Calu3 (cell line): ENCODE data around the gene GRAMD1C. TPM values are rescaled to one million over a fixed set of nuclear protein-coding genes. Genes with fewer than 3 reads are reported as not detected.

Experiments
- BruUV-seq: library from RNA; stranded (reverse); fragments of 400-500 nt; replicated peaks from 2 replicates; lab custom pipeline; 2021; lab: Mats Ljungman, UMichigan
- CTCF ChIA-PET: fragments of 300-600 bp; sonication (Branson Sonifier 250); formaldehyde crosslinking; loops from one replicate; lab custom pipeline; 2022; ENCODE audit warnings: antibody characterized with exemption; lab: Charles Lee
- DNase-seq: peaks from one replicate; pipeline ENCODE4 v3.0.0; 2022
- H3K27ac Mint-ChIP-seq: one replicate; pipeline ENCODE4 v1.8.0; 2022; ENCODE audit warnings: mixed read lengths; ENCODE audit not compliant: unreplicated experiment
- H3K27me3 Mint-ChIP-seq: one replicate; pipeline ENCODE4 v1.8.0; 2022; ENCODE audit warnings: mixed read lengths; ENCODE audit not compliant: unreplicated experiment
- H3K36me3 Mint-ChIP-seq: one replicate; pipeline ENCODE4 v1.8.0; 2022; ENCODE audit warnings: mild to moderate bottlenecking, moderate library complexity, mixed read lengths; ENCODE audit not compliant: insufficient read depth, unreplicated experiment
- H3K4me1 Mint-ChIP-seq: one replicate; pipeline ENCODE4 v1.8.0; 2022; ENCODE audit warnings: mild to moderate bottlenecking, low read depth, mixed read lengths; ENCODE audit not compliant: unreplicated experiment
- H3K4me3 Mint-ChIP-seq: one replicate; pipeline ENCODE4 v1.8.0; 2022; ENCODE audit warnings: mild to moderate bottlenecking, low read depth, moderate library complexity, mixed read lengths; ENCODE audit not compliant: unreplicated experiment
- H3K9me3 Mint-ChIP-seq: one replicate; pipeline ENCODE4 v1.8.0; 2022; ENCODE audit warnings: low read depth, mixed read lengths; ENCODE audit not compliant: unreplicated experiment
- CTCF ChIP-seq: fragments of 200-600 bp; IDR thresholded peaks from one replicate; pipeline ENCODE4 v1.8.0; 2022; ENCODE audit warnings: antibody characterized with exemption; ENCODE audit not compliant: unreplicated experiment
- intact Hi-C: fragments of 100-400 bp; cut with micrococcal nuclease; formaldehyde crosslinking; loops from one replicate; pipeline ENCODE4 v1.10.0; 2022; ENCODE audit not compliant: unreplicated experiment
- total RNA-seq: library from RNA; stranded (reverse); gene quantifications from 2 replicates; pipeline ENCODE4 v1.2.3, GENCODE V29; 2022

The GRAMD1C gene
- total RNA-seq, 1 experiment from 2014 or later = 6.3 TPM

- Mint-ChIP-seq H3K27me3 (no peaks in the 10 kb centered on the region), H3K9me3 (no peaks in the 10 kb centered on the region), H3K4me3 (no peak overlapping the region), H3K4me1 (no peaks in the 10 kb centered on the region), H3K27ac (no peak overlapping the region), H3K36me3 (no peaks in the 10 kb centered on the region)
- no peak for DNase-seq
- no TSS peak for BruUV-seq
- CTCF ChIA-PET = no interaction called here
- no peak for TF ChIP-seq CTCF
- intact Hi-C loops = no loop called here
Observed at GRCh38 chr3:113906568-113907140, 68.1 kb downstream of the GRAMD1C start.

- H3K27ac Mint-ChIP-seq = no peak overlapping the region
- no peaks in the 10 kb centered on the region for H3K36me3 Mint-ChIP-seq
- TF ChIP-seq CTCF = no peak
- intact Hi-C loops = no loop called here
- no peak overlapping the region for H3K4me3 Mint-ChIP-seq
- CTCF ChIA-PET = no interaction called here
- H3K27me3 Mint-ChIP-seq = no peaks in the 10 kb centered on the region
- no peaks in the 10 kb centered on the region for H3K4me1 Mint-ChIP-seq
- no peak for DNase-seq
- no TSS peak for BruUV-seq
- no peaks in the 10 kb centered on the region for H3K9me3 Mint-ChIP-seq
Observed at GRCh38 chr3:113908133-113908532, 69.5 kb downstream of the GRAMD1C start.

DNA sequence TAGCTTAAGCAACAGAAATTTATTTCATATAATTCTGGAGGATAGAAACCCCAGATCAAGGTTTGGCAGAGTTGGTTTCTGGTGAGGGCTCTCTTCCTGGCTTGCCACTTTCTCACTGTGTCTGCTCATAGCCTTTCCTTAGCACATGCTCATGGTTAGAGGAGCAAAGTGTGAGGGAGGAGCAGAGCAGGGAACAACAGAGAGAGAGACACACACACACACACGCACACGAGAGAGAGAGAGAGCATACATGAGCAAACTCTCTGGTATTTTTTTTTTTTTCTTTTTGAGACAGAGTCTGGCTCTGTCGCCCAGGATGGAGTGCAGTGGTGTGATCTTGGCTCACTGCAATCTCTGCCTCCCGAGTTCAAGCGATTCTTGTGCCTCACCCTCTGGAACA, 72.4 kb downstream of the GRAMD1C start:
- no peak for DNase-seq
- TF ChIP-seq CTCF = no peak
- CTCF ChIA-PET = no interaction called here
- no TSS peak for BruUV-seq
- Mint-ChIP-seq H3K27ac (no peak overlapping the region), H3K9me3 (no peaks in the 10 kb centered on the region), H3K36me3 (no peaks in the 10 kb centered on the region), H3K27me3 (no peaks in the 10 kb centered on the region), H3K4me1 (no peaks in the 10 kb centered on the region), H3K4me3 (no peak overlapping the region)
- intact Hi-C loops = no loop called here

- Mint-ChIP-seq H3K36me3 (no peaks in the 10 kb centered on the region), H3K27ac (no peak overlapping the region), H3K27me3 (no peaks in the 10 kb centered on the region), H3K4me3 (no peak overlapping the region), H3K9me3 (no peaks in the 10 kb centered on the region), H3K4me1 (no peaks in the 10 kb centered on the region)
- peak; percentile 39 for DNase-seq
- CTCF ChIA-PET = interaction anchor here (0.7 to 1.5 kb wide), 6 partner anchors 13 to 198 kb away, joined by 3 to 25 read pairs (median 4); partner anchors contain the start of gene GRAMD1C
- intact Hi-C loops = loop anchor here (1.0 kb wide), 2 partner anchors 67 to 176 kb away; no protein-coding TSS in a partner anchor
- no TSS peak for BruUV-seq
- peak; percentile 31 for TF ChIP-seq CTCF
Observed at GRCh38 chr3:113912552-113913236, 74.1 kb downstream of the GRAMD1C start.
